ENCODE measurements around the gene JAZF1. TPM values are rescaled to one million over a fixed set of nuclear protein-coding genes. Genes with fewer than 3 reads are reported as not detected.

The JAZF1 gene
- total and polyA plus RNA-seq, 2 of the 8 experiments (the other 6 are each of a cell fraction or from before 2014, with no cell fraction given): 2.6 to 21.8 TPM

DNA sequence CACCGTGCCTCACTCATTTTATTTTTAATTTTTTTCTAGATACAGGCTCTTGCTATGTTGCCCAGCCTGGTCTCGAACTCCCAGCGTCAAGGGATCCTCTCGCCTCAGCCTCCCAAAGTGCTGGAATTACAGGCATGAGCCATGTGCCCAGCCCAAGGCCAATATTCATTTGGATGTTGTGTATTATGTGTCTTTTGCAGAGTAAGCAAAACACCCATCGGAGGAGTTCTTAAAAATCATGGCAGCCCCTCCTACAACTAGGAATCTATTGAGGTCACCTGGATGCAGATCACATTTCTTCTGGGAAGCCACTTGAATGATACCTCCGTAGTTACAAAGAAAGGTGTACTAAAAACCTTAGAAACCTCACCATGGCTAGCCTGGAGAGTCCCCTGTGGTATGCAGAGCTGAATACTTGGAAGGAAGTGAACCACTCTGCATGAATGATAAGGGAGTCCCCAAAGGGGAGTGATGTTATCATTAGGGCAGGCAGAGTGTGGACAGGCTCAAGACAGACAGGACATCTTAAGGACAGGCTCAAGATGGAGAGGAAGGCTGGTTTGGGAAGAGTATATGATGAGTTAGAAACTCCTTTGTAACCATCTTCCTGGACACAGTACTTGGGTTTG, 254.9 kb downstream of the JAZF1 start (continued):
- TF ChIP-seq BRCA1 (IDR thresholded peaks at IDR 0.05; ENCODE audit: low read depth, low read length): no peak
- TF ChIP-seq, protein P1, sequence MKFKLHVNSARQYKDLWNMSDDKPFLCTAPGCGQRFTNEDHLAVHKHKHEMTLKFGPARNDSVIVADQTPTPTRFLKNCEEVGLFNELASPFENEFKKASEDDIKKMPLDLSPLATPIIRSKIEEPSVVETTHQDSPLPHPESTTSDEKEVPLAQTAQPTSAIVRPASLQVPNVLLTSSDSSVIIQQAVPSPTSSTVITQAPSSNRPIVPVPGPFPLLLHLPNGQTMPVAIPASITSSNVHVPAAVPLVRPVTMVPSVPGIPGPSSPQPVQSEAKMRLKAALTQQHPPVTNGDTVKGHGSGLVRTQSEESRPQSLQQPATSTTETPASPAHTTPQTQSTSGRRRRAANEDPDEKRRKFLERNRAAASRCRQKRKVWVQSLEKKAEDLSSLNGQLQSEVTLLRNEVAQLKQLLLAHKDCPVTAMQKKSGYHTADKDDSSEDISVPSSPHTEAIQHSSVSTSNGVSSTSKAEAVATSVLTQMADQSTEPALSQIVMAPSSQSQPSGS (IDR thresholded peaks at IDR 0.05; ENCODE audit: low read length): no peak
- no peak for TF ChIP-seq POU5F1 (IDR thresholded peaks at IDR 0.05; ENCODE audit: low read depth, low read length)
- TF ChIP-seq, protein P2, sequence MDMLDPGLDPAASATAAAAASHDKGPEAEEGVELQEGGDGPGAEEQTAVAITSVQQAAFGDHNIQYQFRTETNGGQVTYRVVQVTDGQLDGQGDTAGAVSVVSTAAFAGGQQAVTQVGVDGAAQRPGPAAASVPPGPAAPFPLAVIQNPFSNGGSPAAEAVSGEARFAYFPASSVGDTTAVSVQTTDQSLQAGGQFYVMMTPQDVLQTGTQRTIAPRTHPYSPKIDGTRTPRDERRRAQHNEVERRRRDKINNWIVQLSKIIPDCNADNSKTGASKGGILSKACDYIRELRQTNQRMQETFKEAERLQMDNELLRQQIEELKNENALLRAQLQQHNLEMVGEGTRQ (IDR thresholded peaks at IDR 0.05; ENCODE audit: low read length): no peak

All from H1 (cell line).